GM19463 (cell line): ENCODE measurements around the gene CDC37.
"Not testable (repeated sequence)": the region's sequence is repeated elsewhere in the genome, so short reads cannot be mapped to it uniquely, and the experiment has no call there.

Experiments used
- ATAC-seq: cut with Tn5 transposase; IDR thresholded peaks from one replicate; pipeline ENCODE4 v1.9.1; 2021; ENCODE audit warnings: mild to moderate bottlenecking, moderate library complexity; ENCODE audit not compliant: unreplicated experiment

CDC37 gene

GRCh38 chr19:10420444-10421239, 17.3 kb upstream of the CDC37 start, which contains the start of gene PDE4A:
Gene PDE4A, plus strand, starts transcription at chr19:10420538. Its CDS starts 227 bp downstream, at chr19:10420765.
- no peak for ATAC-seq

- no peak for ATAC-seq
These were observed 16.5 kb upstream of the CDC37 start for GRCh38 chr19:10419646-10420443.

- no peak for ATAC-seq
These were observed 15.9 kb upstream of the CDC37 start for GRCh38 chr19:10419200-10419645.

DNA sequence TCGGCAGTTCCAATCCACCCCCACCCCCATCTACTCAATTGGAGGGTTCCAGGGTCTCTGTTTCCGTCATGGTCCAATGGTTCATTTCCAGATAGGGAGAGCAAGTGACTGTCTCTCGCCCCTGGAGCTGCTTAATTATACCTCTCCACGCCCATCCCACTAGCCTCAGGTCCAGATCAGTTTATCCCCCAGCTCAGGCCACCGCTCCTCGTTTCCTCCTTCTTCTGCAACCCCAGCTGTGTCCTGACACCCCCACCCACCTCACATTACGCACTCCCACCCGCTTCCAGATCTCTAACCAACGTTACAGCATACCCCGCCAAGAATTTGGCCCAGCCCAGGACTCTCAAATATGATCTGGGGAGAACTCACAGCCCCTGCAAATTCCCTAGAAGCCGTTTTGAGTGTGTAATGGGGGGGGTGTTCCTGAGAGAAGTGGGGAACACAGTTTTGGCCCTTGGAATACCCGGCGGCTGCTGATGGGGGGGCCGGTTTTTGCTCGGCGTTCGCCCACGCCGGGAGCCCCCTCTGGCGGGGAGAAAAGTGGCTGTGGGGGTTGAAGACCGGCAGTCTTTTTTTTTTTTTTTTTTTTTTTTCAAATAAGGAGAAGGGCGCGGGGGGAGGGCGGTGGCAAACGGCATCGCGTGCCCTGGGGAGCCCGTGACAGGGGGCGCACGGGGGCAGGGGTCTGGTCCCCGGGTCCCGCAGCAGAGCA, 15.3 kb upstream of the CDC37 start:
- ATAC-seq = no peak

DNA sequence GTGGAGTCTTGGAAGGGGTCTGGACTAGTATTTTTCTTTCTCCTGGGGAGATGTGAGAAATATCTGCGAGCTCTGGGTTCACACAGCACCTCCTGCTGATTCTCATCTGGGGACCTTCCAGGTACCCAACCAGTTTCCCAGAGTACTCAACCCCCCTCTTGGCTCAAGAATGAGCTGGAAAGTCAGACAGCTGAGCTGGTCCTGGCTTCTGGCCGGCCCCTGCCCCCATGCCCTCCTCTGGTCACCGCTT, 14.8 kb upstream of the CDC37 start:
- ATAC-seq = no peak

DNA sequence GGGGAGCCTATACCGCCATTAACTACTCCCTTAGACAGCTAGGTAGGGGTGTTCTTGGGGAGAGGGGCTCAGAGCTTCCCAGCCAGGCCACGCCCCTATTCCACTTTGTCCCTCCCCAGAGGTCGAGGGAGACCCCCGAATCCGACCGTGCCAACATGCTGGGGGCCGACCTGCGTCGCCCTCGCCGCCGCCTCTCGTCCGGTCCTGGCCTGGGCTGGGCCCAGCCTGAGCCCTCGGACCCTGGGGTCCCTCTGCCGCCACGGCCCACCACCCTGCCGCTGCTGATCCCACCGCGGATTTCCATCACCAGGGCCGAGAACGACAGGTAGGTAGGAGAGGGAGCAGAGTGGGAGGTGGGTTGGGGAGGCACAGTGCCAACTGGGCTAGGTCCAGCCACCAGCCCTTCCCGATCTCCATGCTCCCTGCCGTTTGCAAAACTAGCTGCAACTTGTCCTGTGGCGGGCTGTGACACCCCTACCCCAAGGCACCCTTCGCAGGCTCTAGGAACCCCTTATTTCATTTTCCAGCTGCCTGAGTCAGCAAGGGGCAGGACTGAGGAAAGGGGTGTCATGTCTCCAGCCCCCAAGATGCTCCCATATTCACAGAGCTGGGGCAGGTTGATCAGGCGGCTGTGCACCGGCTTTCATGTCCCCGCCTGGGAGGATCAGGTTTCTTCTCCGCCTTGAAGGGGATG, 14.3 kb upstream of the CDC37 start:
- ATAC-seq = no peak

- peak; percentile 50 for ATAC-seq
These were observed 13.3 kb upstream of the CDC37 start for GRCh38 chr19:10416380-10417257.

- no peak for ATAC-seq
These were observed 12.7 kb upstream of the CDC37 start for GRCh38 chr19:10416083-10416379.

DNA sequence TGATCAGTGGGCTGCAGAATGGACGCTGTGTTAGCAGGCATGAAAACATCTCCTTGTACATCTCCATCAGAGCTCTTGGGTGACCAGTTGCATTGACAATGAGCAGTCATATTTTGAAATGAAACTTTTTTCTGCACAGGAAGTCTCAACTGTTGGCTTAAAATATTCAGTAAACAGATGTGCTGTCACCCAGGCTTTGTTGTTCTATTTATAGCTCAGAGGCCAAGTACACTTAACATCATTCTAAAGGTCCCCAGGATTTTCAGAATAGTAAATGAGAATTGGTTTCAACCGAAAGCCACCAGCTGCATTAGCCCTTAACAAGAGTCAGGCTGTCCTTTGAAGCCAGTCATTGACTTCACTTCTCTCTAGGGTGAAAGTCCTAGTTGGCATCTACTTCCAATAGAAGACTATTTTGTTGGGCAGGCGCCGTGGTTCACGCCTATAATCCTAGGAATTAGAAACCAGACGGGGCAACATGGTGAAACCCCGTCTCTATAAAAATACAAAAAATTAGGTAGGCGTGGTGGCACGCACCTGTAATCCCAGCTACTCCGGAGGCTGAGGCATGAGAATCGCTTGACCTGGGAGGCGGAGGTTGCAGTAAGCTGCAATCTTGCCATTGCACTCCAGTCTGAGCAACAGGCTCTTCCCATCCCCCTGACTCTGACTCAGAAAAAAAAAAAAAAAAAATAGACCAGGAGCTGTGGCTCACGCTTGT, 9.1 kb upstream of the CDC37 start:
- peak; percentile 57 for ATAC-seq

GRCh38 chr19:10411224-10411623, 7.9 kb upstream of the CDC37 start:
- not testable (repeated sequence) for ATAC-seq

GRCh38 chr19:10408511-10409283, 5.4 kb upstream of the CDC37 start:
- ATAC-seq = no peak

DNA sequence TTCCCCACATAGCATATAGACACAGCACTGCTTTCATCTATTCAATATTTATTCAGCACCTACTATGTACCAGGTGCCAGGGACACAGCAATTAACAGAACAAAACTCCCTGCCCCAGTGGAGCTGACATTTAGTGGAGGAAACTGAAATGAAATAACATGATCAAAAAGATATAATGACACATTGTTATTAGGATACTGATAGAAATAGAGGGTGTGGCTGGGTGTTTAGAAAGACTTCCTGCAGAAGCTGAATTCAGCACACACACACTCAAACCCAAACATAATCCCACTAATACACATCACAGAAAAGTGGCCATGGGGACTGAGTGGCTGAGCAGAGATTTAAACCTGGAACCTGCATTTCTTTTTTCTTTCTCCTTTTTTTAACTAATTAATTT, 3.8 kb upstream of the CDC37 start:
- ATAC-seq = no peak

- no peak for ATAC-seq
These were observed 2.8 kb upstream of the CDC37 start for GRCh38 chr19:10406191-10406590.

DNA sequence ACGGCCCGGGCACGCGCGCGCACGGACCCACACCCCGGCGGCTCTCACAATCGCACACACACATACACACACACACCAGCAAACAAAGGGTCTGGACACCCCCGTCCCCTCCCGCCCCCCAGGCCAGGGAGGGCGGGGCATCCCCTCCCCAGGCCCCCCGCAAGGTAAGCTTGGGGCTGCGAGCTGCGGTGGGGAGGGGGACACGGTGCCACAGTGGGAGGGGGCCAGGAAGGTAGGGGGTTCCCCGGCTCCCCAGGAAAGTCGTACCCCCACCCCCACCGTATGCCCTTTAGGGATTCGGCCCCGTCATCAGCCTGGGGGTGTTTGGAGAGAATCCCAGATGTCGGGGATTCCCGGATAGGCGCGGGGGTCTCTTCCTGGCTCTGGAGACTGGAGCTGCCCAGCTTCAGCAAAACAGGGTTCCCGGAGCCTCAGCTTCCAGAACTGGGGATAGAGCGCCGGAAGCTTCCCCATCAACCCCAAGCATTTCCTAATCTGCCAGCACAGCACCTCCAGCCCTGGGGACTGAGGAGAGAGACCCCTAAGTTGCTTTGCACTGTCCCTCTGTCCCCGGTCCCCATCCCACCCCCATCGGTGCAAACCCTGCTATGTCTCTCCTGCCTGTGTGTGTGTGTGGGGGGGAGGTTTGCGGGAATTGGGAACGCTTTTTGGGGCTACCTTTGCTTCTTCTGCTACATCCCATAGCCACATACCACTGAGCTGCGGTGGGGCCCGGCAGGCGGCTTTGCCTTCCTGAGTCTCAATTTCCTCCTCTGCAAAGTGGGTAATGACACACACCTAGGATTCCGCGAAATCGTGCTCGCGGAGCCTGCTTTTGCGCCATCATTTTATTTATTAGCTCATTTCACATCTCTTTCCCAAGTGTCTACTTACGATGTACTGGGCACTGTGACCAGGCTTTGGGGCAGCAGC, 1.8 kb upstream of the CDC37 start:
- ATAC-seq = no peak

- ATAC-seq = no peak
These were observed 802 bp downstream of the CDC37 start for GRCh38 chr19:10402441-10403038.

DNA sequence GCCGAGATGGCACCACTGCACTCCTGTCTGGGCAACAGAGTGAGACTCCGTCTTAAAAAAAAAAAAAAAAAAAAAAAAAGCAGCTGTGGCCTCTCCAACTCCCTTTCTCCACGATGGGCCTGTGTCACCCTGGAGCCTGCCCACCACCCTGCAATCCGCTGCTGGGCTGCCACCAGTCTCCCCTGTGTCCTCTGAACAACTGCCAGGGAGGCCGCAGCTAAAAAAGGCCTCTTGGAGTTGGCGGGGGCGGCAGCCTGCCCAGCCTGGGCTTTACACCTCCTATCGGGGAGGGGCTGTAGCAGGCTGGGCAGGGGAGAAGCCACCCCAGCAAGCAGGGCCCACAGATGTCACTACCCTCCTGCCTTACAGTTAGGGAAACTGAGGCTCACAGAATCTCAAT, 3.5 kb downstream of the CDC37 start:
- no peak for ATAC-seq

DNA sequence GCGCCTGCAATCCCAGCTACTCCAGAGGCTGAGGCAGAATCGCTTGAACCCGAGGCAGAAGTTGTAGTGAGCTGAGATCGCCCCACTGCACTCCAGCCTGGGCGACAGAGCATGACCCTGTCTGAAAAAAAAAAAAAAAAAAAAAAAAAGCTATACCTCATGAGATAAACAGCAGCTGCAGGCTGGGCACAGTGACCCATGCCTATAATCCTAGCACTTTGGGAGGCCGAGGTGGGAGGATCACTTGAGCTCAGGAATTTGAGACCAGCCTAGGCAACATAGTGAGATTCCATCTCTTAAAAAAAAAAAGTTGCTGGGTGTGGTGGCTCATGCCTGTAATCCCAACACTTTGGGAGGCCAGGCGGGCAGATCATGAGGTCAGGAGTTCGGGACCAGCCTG, 4.0 kb downstream of the CDC37 start:
- not testable (repeated sequence) for ATAC-seq
